ENCODE measurements around the gene CFAP99. TPM values are rescaled to one million over a fixed set of nuclear protein-coding genes. Genes with fewer than 3 reads are reported as not detected.

CFAP99 gene
- total and polyA plus RNA-seq, 2 of the 8 experiments (the other 6 are each of a cell fraction or from before 2014, with no cell fraction given): not detected

DNA sequence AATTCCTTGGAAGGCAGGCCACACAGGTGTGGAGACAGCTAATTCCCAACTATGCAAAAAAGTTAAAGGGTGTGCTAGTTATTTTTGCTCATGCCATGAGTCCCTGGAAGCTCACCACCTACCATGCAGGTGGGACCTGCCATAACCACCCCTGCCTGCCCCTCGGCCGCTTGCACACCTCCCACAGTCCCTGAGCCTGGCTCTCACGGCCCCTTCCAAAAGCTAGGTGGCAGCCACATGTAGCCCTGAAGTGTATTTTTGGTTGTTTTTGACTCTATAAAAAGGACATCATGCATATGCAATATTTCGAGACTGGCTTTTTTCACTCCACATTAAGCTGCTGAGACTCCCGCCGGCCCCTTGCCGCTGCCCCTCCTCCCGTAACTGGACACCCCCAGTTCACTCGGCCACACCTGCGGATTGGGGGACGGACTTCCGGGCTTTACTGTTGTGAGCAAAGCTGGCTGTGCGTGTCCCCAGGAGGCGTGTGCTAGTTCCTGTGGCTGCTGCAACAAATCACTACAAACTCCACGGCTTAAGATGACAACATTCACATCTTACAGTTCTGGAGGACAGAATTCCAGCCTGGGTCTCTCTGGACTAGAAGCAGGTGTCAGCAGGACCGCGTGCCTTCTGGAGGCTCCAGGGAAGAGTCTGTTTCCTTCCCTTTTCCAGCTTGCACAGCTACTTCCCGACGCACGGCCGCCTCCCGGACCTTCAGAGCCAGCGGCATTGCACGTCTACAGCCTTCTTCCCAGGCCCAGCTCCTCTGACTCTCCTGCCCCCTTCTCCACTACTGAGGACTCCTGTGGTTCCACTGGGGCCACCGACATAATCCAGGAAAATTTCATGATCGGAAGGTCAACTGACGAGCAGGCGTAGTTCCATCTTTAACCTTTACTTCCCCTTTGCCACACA lies 25.1 kb upstream of the CFAP99 start (continued):
- no peak for TF ChIP-seq SIN3A (conservative IDR thresholded peaks at IDR 0.05 in 1 of 2, IDR thresholded peaks at IDR 0.05 in 1 of 2; ENCODE audit: low read depth in 1 of 2, low read length in 2 of 2)
- no peak for TF ChIP-seq JUN (IDR thresholded peaks at IDR 0.05; ENCODE audit: low read depth, low read length)

Measured in H1 (cell line).